Measurements from ENCODE around the gene IRF8. TPM values are rescaled to one million over a fixed set of nuclear protein-coding genes. Genes with fewer than 3 reads are reported as not detected.

The IRF8 gene
- total RNA-seq, 1 experiment from 2014 or later, result 0.28 TPM

DNA sequence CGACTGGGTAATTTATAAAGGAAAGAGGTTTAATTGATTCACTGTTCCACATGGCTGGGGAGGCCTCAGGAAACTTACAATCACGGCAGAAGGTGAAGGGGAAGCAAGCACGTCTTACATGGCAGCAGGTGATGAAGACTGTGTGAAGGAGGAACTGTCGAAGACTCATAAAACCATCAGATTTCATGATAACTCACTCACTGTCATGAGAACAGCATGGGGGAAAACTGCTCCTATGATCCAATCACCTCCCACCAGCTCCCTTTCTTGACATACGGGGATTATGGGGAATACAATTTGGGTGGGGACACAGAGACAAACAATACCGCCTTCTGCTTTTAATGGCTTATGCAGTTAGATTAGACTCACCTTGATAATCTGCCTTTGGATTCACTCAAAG, 19.4 kb upstream of the IRF8 start:
- H4K91ac ChIP-seq (ENCODE audit: insufficient read length, low read depth, low read length), result no peak overlapping the region
- Mint-ChIP-seq H3K4me3 (no peak overlapping the region), H3K9me3 (no peaks in the 10 kb centered on the region), H3K36me3 (ENCODE audit: insufficient read depth in 1 of 3, low read depth in 3 of 3) (no peaks in the 10 kb centered on the region; a peak in 1 of 7 replicates), H3K4me1 (no peaks in the 10 kb centered on the region), H3K27me3 (ENCODE audit: low read depth) (peaks cover 59% of the 10 kb centered on the region), H3K27ac (no peak overlapping the region)
- no CpG with 5 or more reads among the region's 6 CpGs for WGBS (ENCODE audit: extremely low coverage, insufficient read length, low lambda C conversion rate)
- no peak overlapping the region for H3K9ac ChIP-seq (ENCODE audit: extremely low read depth, insufficient read length, low read length)
- H3K79me2 ChIP-seq (ENCODE audit: insufficient read depth, low read length), result no peaks in the 10 kb centered on the region
- no peak overlapping the region for H3K56ac ChIP-seq (ENCODE audit: insufficient read length, low read depth, low read length)
- H3K14ac ChIP-seq (ENCODE audit: insufficient read depth, low read length), result no peak overlapping the region
- H4K5ac ChIP-seq (ENCODE audit: insufficient read length, low read depth, low read length), result no peak overlapping the region
- H3K79me1 ChIP-seq (ENCODE audit: insufficient read depth, low read depth, low read length, poor library complexity, severe bottlenecking), result no peaks in the 10 kb centered on the region
- no peak overlapping the region for H4K8ac ChIP-seq (replicated peaks; ENCODE audit: insufficient read length, low read depth, low read length)
- no peak overlapping the region for H3K18ac ChIP-seq (ENCODE audit: insufficient read length, low read depth, low read length)
- no peak overlapping the region for H2BK20ac ChIP-seq (ENCODE audit: low read depth, low read length, poor library complexity, severe bottlenecking)
- no peaks in the 10 kb centered on the region for H4K20me1 ChIP-seq (ENCODE audit: control insufficient read depth, insufficient read depth, insufficient read length)
- no peaks in the 10 kb centered on the region for H3K27me3 ChIP-seq (ENCODE audit: insufficient read depth, low read length)
- H2BK15ac ChIP-seq (ENCODE audit: low read depth, low read length), result no peak overlapping the region
- no peak overlapping the region for H2BK12ac ChIP-seq (ENCODE audit: insufficient read length, low read depth, low read length)
- H2BK5ac ChIP-seq (ENCODE audit: insufficient read length, low read length), result no peak overlapping the region
- H2AK5ac ChIP-seq (ENCODE audit: insufficient read length, low read length), result no peak overlapping the region
- H3K4me1 ChIP-seq (ENCODE audit: insufficient read depth, low read length), result no peaks in the 10 kb centered on the region
- no peak overlapping the region for H3T11ph ChIP-seq (ENCODE audit: low read length)
- H2AFZ ChIP-seq (ENCODE audit: low read length), result no peak overlapping the region
- H3K23ac ChIP-seq (ENCODE audit: insufficient read length, low read depth, low read length), result no peak overlapping the region
- DNase-seq, result peak; percentile 2
- no peak overlapping the region for H3K4me2 ChIP-seq (ENCODE audit: insufficient read depth, insufficient read length, low read length)
- H3K9me3 ChIP-seq (ENCODE audit: control insufficient read depth, low read depth, low read length), result no peaks in the 10 kb centered on the region
- H3K23me2 ChIP-seq (ENCODE audit: insufficient read length, low read depth, low read length, poor library complexity, severe bottlenecking), result no peaks in the 10 kb centered on the region
- H3K4ac ChIP-seq (ENCODE audit: low read depth, low read length), result no peak overlapping the region
- H2BK120ac ChIP-seq (ENCODE audit: low read depth, low read length, poor library complexity, severe bottlenecking), result no peak overlapping the region
- TF ChIP-seq CTCF (conservative IDR thresholded peaks at IDR 0.05), result no peak
- no peak overlapping the region for H3K27ac ChIP-seq (ENCODE audit: insufficient read length, low read depth, low read length)

All from H9 (cell line).